T-helper 1 cell treated with Interleukin-12 subunit alpha and Interleukin-12 subunit beta and Interleukin-4 antibody, amounts not matched to agents 30 ng/mL and 1 ng/mL, for 36 hours (primary cell): ENCODE data around the gene SHROOM3. TPM values are rescaled to one million over a fixed set of nuclear protein-coding genes. Genes with fewer than 3 reads are reported as not detected.

Source experiments
- total RNA-seq: library from RNA; stranded (reverse); gene quantifications from 2 replicates; pipeline ENCODE4 v1.2.3, GENCODE V29; 2022

Gene SHROOM3
- total RNA-seq, 1 donor from 2014 or later = 0.02 TPM

Other genes with a start within 250 kb of the SHROOM3 start
- 9.4 and 11.2 TPM in 2 replicates for gene SCARB2, start 221.4 kb upstream of the SHROOM3 start, total RNA-seq
- gene FAM47E, start 183.5 kb upstream of the SHROOM3 start, total RNA-seq = not detected in 2 replicates
- 1.9 and 2.3 TPM in 2 replicates for gene STBD1, start 128.5 kb upstream of the SHROOM3 start, total RNA-seq
- not detected in 2 replicates for gene CCDC158, start 14.1 kb upstream of the SHROOM3 start, total RNA-seq